Left lung (tissue), 10 donors: ENCODE measurements around the gene KPNA3. TPM values are rescaled to one million over a fixed set of nuclear protein-coding genes. Genes with fewer than 3 reads are reported as not detected.
A peak's percentile ranks its signal among the peaks of the same experiment; 100 is the strongest.
"Not testable (repeated sequence)": the region's sequence is repeated elsewhere in the genome, so short reads cannot be mapped to it uniquely, and the experiment has no call there.

Experiments used
- ATAC-seq: fragments of 200-7000 bp; cut with Tn5 transposase; one replicate; pipeline ENCODE4 v1.9.1; 2020; ENCODE audit warnings: moderate library complexity
- DNase-seq, 4 donors: peaks; one replicate each; pipeline ENCODE4 v3.0.0-alpha.2; 2013 to 2020
- H3K27ac ChIP-seq, 2 donors: fragments of 200-600 bp; sonication (generic) in 1 of 2; one replicate each; pipeline versions ENCODE4 v1.5.0 to v1.8.0; 2020 to 2021
- H3K27me3 ChIP-seq, 2 donors: fragments of 200-600 bp; sonication (generic) in 1 of 2; one replicate each; pipeline versions ENCODE4 v1.5.0 to v1.8.0; 2020 to 2021
- H3K36me3 ChIP-seq, 2 donors: fragments of 200-600 bp; sonication (generic) in 1 of 2; one replicate each; pipeline versions ENCODE4 v1.5.0 to v1.8.0; 2020 to 2021
- H3K4me1 ChIP-seq, 2 donors: fragments of 200-600 bp; one replicate each; pipeline ENCODE4 v1.8.0; 2021
- H3K4me3 ChIP-seq, 2 donors: fragments of 200-600 bp; sonication (generic) in 1 of 2; one replicate each; pipeline versions ENCODE4 v1.5.0 to v1.8.0; 2020 to 2021; ENCODE audit warnings: mild to moderate bottlenecking in 1 of 2
- H3K9me3 ChIP-seq, 2 donors: fragments of 200-600 bp; sonication (generic) in 1 of 2; one replicate each; pipeline versions ENCODE4 v1.5.0 to v1.8.0; 2020 to 2021
- intact Hi-C, 2 donors: fragments of 100-400 bp; cut with DNase I; formaldehyde crosslinking; loops; one replicate each; pipeline versions ENCODE4 v1.11.2 to v1.14.2; 2022
- polyA plus RNA-seq, 6 donors: library from polyadenylated mRNA; unstranded; fragments of 120-200 nt; gene quantifications; one replicate each; pipeline ENCODE4 v1.2.1, GENCODE V29; 2013; ENCODE audit not compliant: insufficient read length in 6 of 6
- total RNA-seq, 2 donors: library from RNA; stranded (reverse); fragmentation: NEBNext Ultra II Directional; extraction: Animal tissue kit (Norgen Biotek cat#: 25700); gene quantifications; one replicate each; pipeline ENCODE4 v1.2.1, GENCODE V29; 2021
- TF ChIP-seq, protein P1 (sequence below), 2 donors: fragments of 200-600 bp; sonication (generic) in 1 of 2; IDR thresholded peaks; one replicate each; pipeline versions ENCODE4 v1.5.0 to v1.8.0; 2021; ENCODE audit warnings: antibody characterized with exemption in 2 of 2
- donor health status: DM: no; HTN: yes; CAD: no.
- donor health status: DM: no; HTN: no; CAD: no.

Gene KPNA3
- total and polyA plus RNA-seq, 8 donors = 31.5 to 42.0 (median 38.3) TPM

DNA sequence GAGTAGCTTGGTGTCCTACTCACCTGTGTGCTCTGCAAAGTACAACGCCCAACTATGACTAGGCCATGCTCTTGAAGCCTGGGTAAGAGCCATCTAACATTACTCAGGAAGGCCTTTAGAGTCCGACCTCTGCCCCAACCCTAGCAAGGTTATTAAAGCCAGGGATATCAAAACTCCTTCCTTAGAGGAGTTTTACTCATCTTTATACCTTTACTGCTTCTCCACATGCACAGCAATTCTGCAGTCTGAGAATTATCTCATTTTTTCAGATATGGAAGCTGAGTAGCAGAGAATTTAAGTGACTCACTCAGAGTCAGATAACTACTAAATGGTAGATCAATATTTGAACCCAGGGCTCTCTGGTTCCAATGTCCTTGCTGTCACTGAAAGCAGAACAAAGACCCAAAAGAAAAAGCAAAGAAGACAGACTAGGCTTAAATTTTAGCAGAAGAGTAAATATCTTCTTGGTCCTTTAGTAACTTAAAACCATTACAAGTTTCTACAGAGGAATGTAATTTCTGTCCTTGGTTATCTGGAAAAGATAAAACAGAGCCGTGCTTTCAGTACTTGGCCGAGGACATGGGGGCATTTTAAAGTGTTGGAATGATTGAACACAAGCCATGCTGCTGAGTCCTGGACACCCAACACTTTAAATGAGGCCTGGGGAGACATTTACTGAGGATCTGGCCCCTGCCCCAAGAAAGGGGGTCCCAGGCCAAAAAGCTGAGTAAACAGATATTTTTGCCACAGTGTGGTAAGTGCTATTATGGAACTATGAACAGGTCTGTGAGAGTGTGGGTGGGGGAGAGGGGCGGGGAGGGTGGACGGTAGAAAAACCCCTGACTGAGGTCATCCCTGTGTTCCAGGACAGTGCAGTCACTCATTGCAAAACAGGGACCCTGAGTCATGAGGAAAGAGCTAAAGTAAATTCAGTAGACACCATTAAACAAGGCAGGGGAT lies 18.4 kb upstream of the KPNA3 start:
- TF ChIP-seq, protein P1, sequence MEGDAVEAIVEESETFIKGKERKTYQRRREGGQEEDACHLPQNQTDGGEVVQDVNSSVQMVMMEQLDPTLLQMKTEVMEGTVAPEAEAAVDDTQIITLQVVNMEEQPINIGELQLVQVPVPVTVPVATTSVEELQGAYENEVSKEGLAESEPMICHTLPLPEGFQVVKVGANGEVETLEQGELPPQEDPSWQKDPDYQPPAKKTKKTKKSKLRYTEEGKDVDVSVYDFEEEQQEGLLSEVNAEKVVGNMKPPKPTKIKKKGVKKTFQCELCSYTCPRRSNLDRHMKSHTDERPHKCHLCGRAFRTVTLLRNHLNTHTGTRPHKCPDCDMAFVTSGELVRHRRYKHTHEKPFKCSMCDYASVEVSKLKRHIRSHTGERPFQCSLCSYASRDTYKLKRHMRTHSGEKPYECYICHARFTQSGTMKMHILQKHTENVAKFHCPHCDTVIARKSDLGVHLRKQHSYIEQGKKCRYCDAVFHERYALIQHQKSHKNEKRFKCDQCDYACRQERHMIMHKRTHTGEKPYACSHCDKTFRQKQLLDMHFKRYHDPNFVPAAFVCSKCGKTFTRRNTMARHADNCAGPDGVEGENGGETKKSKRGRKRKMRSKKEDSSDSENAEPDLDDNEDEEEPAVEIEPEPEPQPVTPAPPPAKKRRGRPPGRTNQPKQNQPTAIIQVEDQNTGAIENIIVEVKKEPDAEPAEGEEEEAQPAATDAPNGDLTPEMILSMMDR (IDR thresholded peaks at IDR 0.05) = no peak
- intact Hi-C loops = no loop called here
- DNase-seq (no peak), ATAC-seq (peak; percentile 82)
- no peaks in the 10 kb centered on the region for H3K9me3 ChIP-seq
- H3K36me3 ChIP-seq = no peaks in the 10 kb centered on the region
- H3K4me3 ChIP-seq = no peak overlapping the region
- H3K27me3 ChIP-seq = no peaks in the 10 kb centered on the region
- no peak overlapping the region for H3K27ac ChIP-seq
- no peaks in the 10 kb centered on the region for H3K4me1 ChIP-seq

DNA sequence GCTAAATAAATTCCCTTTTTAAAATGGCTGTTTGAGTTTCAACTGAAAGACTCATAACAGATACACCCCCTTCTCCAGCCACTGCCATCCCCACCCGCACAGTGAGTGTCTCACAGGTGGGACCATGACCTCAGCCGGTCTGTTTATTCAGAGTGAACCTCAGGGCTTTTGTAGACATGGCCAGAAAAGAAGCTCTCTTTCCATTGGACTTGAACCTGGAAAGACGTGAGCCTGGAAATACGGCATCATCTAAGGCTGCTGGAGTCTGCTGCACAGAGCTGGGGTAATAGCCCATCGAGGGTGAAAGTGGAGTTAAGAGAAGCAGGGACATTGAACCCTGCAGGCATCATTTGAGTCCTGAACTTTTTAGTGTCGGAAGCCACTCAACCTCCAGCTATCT lies 15.2 kb upstream of the KPNA3 start:
- ATAC-seq = no peak
- intact Hi-C loops = no loop called here
- no peak overlapping the region for H3K27ac ChIP-seq

DNA sequence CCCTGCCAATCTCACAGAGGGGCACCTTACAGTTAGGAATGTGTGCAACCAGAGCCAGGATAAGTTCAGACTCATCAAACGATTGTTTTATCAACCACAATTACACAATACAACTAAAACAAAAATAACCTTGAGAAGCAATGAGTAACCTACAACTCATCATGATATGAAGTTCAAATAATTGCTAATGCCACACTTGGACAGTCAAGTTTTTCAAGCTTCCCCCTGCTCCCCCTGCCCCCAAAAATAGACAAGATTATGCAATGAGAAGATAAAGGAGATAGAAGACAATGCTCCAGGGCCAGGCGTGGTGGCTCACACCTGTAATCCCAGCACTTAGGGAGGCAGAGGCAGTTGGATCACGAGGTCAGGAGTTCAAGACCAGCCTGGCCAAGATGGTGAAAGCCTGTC lies 13.6 kb upstream of the KPNA3 start:
- TF ChIP-seq, protein P1 (IDR thresholded peaks at IDR 0.05) = no peak
- DNase-seq = no peak
- no peaks in the 10 kb centered on the region for H3K27me3 ChIP-seq
- H3K4me3 ChIP-seq = no peak overlapping the region
- no peaks in the 10 kb centered on the region for H3K36me3 ChIP-seq
- no peak overlapping the region for H3K27ac ChIP-seq
- intact Hi-C loops = no loop called here
- peak; percentile 25 for ATAC-seq
- no peaks in the 10 kb centered on the region for H3K4me1 ChIP-seq
- no peaks in the 10 kb centered on the region for H3K9me3 ChIP-seq

More for the DNA sequence above, 15.2 kb upstream of the KPNA3 start:
- TF ChIP-seq, protein P1 (IDR thresholded peaks at IDR 0.05) = no peak
- no peaks in the 10 kb centered on the region for H3K27me3 ChIP-seq
- no peak for DNase-seq
- H3K4me3 ChIP-seq = no peak overlapping the region
- no peaks in the 10 kb centered on the region for H3K9me3 ChIP-seq
- no peaks in the 10 kb centered on the region for H3K36me3 ChIP-seq
- H3K4me1 ChIP-seq = no peaks in the 10 kb centered on the region

DNA sequence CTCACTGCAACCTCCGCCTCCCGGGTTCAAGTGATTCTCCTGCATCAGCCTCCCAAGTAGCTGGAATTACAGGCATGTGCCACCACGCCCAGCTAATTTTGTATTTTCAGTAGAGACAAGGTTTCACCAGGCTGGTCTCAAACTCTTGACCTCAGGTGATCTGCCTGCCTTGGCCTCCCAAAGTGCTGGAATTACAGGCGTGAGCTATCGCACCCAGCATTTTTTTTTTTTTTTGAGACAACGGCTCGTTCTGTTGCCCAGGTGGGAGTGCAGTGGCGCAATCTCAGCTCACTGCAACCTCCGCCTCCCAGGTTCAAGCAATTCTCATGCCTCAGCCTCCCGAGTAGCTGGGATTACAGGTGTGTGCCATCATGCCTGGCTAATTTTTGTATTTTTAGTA lies 10.6 kb upstream of the KPNA3 start:
- H3K4me1 ChIP-seq, H3K27me3 ChIP-seq, intact Hi-C loops, ATAC-seq, H3K9me3 ChIP-seq, H3K4me3 ChIP-seq, DNase-seq, H3K27ac ChIP-seq, H3K36me3 ChIP-seq: not testable (repeated sequence)

DNA sequence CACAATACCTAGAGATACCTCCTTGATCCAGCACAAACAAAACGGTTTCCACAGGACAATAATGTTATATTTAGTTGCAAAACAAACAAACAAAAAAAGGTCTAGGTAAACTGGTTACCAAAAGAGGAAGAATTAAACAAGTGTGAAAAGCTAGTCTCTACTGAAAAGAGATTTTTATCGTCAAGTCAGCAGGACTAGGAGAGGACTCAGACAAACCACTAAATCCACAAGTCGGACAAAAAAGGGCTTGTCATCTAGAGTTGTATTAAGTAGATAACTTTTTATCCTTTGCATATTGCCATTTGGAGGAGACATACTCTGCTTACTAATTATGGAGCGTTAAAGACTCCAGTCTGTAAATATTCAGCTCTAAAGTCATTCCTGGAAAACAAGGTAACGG lies 9.9 kb upstream of the KPNA3 start:
- H3K4me1 ChIP-seq = no peaks in the 10 kb centered on the region
- H3K4me3 ChIP-seq = no peak overlapping the region
- intact Hi-C loops = no loop called here
- H3K27ac ChIP-seq = no peak overlapping the region
- TF ChIP-seq, protein P1 (IDR thresholded peaks at IDR 0.05) = no peak
- no peaks in the 10 kb centered on the region for H3K9me3 ChIP-seq
- no peaks in the 10 kb centered on the region for H3K27me3 ChIP-seq
- no peak for ATAC-seq
- no peak for DNase-seq
- no peaks in the 10 kb centered on the region for H3K36me3 ChIP-seq
